VCaP (cell line): ENCODE results near the gene PRKD1.

Experiments
- H3K27ac ChIP-seq: fragments of 450-650 bp; 2 replicates; pipeline ENCODE4 v1.5.1; 2017
- TF ChIP-seq, protein P1 (sequence below): fragments of 450-650 bp; conservative IDR thresholded peaks from 2 replicates; pipeline ENCODE4 v1.5.1; 2017; ENCODE audit warnings: mild to moderate bottlenecking, moderate library complexity

Gene PRKD1

DNA sequence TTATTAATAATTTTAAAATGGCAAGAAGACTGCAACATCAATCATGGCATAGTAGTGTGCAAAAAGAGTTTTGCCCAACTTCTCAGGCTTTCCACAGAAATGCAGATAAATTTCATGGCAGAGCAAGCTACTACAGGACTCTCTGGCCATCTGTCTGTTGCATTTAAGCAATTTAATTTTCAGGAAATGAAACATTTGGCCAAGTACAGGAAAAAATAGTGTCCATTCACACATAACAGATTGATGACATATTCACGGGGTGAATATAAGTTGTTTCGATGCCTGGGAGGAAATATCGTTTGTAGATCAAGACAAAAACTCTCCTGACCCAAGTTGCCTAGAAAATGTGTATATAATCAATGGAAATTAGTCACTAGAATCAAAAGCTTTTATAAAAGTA is 324.0 kb downstream of the PRKD1 start:
- TF ChIP-seq, protein P1, sequence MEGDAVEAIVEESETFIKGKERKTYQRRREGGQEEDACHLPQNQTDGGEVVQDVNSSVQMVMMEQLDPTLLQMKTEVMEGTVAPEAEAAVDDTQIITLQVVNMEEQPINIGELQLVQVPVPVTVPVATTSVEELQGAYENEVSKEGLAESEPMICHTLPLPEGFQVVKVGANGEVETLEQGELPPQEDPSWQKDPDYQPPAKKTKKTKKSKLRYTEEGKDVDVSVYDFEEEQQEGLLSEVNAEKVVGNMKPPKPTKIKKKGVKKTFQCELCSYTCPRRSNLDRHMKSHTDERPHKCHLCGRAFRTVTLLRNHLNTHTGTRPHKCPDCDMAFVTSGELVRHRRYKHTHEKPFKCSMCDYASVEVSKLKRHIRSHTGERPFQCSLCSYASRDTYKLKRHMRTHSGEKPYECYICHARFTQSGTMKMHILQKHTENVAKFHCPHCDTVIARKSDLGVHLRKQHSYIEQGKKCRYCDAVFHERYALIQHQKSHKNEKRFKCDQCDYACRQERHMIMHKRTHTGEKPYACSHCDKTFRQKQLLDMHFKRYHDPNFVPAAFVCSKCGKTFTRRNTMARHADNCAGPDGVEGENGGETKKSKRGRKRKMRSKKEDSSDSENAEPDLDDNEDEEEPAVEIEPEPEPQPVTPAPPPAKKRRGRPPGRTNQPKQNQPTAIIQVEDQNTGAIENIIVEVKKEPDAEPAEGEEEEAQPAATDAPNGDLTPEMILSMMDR: no peak
- no peak overlapping the region for H3K27ac ChIP-seq

DNA sequence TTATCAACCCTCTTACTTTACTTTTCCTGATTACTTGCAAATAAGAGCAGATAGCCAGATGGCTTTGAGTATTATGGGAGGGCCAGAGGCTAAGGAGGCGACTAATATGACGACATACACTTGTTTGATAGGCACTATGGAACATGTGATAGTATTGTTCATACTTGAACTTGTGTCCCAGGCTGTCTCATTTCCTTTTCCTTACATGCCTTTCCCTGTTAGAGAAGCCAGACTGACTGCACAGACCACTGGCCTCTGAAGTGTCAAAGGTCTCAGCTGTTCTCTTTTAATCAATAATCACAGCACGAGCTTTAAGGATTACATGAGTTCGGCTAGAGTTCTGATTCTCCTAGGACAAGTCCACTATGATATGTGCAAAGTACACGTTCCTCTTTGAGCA is 326.0 kb downstream of the PRKD1 start:
- TF ChIP-seq, protein P1: no peak
- no peak overlapping the region for H3K27ac ChIP-seq

DNA sequence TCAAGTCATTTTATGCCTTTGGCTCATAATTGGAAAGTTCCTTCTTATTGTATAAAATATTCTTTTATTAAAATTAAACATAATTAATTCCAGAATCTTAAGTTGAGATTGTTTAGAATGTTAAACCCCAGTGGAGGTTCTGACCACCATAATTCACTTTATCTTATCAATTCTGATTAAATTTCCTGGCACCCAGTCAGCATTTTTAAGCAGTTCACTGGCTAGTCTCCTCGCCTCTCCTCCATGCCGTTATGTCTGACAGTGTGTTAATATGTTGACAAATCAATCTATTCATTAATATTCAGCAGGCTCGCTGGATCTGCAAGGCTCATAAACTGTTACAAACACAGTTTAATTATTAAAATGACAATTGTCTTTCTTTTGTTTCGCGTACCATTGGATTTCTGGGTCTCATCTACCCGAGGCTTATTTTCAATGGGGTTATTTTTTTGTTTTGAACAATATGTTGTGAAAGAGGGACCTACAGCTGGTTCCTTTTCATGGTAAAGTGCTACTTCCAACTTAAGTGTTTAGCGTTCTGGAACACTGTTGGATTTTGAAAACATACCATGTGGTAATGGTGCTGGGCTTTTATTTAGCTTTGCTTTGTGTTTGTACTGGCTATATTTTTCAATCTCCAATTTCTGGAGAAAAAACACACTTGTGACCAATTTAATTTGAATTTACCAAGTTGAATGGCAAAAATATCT is 339.7 kb downstream of the PRKD1 start:
- TF ChIP-seq, protein P1: no peak

DNA sequence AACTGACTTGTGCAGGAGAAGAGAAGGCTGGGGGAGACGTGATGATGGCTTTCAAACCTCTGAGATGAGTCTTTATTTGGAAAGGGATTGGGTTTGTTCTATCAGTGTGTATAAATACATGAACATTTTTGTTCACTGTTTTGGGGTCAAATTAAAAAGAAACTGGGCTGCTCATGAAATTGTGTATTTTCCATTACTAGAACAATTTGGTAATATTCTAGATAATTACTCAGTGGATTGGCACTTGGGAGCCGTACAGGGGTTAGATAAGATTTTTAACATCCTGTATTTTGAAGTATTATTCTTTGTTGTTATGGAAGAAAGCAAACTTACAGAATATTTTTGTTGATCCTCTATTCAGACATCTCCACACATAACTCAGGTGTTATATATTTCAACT is 340.6 kb downstream of the PRKD1 start:
- H3K27ac ChIP-seq: peak overlapping the region; percentile 79
- TF ChIP-seq, protein P1: no peak

More for the DNA sequence above, 339.7 kb downstream of the PRKD1 start:
- peak overlapping the region; percentile 79 for H3K27ac ChIP-seq

DNA sequence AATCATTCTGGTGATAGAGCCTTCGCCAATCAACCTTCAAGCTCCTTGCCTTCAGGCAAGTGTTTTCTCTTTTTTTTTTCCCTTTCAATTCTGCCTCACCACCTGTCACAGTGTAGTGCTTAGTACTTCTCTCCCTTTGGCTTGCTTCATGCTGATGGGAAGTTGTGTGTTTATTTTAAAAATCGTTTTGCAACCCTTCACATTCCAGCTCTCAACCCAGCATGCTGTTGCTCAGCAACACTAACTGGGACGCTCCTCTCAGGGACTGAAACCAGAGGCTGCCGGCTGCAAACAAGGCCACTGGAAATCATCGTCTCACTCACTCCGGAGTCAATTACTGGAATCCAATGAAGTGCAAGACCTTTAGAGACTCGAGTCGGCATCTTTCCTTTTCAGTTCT is 342.7 kb downstream of the PRKD1 start:
- TF ChIP-seq, protein P1: no peak
- peak overlapping the region; percentile 79 for H3K27ac ChIP-seq

DNA sequence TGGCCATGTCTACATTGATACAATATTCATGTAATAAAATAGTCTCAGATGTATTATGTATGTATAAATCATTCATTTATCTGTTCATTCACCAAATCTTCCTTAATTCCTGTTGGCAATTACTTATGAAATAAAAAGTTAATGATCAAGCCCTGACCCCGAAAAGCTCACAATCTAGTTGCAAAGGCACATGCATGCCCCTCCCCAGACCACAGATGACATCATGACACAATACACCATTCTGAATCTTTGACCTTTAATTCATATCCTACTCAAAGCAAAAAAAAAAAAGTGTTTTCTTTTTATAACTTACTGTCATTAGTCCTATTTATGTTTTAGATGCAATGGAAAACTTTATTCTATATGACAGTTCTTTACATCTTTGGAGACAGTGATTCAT is 346.9 kb downstream of the PRKD1 start:
- H3K27ac ChIP-seq: no peak overlapping the region
- TF ChIP-seq, protein P1: no peak

DNA sequence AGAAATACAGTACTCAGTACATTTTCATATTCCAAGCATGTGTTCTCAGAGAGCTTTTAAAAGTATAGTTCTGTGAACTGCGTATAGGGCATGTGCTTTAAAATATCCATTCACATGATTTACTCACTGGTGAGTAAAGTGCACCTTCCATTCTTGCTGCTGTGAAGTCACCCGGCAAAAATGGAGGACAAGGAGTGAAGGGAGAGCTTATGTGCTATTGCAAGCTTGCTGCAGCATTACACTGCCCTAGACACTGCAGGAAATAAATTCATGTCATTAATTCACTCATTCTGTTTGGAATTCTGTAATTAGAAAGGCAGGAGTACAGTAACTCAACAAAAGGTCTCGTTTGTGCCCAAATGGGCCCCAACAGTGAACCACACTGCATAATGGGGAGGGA is 347.8 kb downstream of the PRKD1 start:
- TF ChIP-seq, protein P1: no peak
- H3K27ac ChIP-seq: no peak overlapping the region
